Left ventricle myocardium inferior (tissue), 1 donor: ENCODE data around the gene CITED4. TPM values are rescaled to one million over a fixed set of nuclear protein-coding genes. Genes with fewer than 3 reads are reported as not detected.

Experiments
- DNase-seq: peaks from one replicate; pipeline ENCODE4 v3.0.0-alpha.2; 2020
- H3K27ac ChIP-seq: fragments of 200-600 bp; replicated peaks from 2 replicates; pipeline ENCODE4 v1.8.0; 2021
- H3K27me3 ChIP-seq: fragments of 200-600 bp; 2 replicates; pipeline ENCODE4 v1.8.0; 2021; ENCODE audit warnings: low read depth
- H3K36me3 ChIP-seq: fragments of 200-600 bp; 2 replicates; pipeline ENCODE4 v1.8.0; 2021
- H3K4me1 ChIP-seq: fragments of 200-600 bp; 2 replicates; pipeline ENCODE4 v1.8.0; 2021
- H3K4me3 ChIP-seq: fragments of 200-600 bp; 2 replicates; pipeline ENCODE4 v1.8.0; 2021; ENCODE audit warnings: mild to moderate bottlenecking, moderate library complexity
- H3K9me3 ChIP-seq: fragments of 200-600 bp; replicated peaks from 2 replicates; pipeline ENCODE4 v1.8.0; 2021
- CTCF ChIP-seq: fragments of 200-600 bp; IDR thresholded peaks from 2 replicates; pipeline ENCODE4 v1.8.0; 2021; ENCODE audit warnings: antibody characterized with exemption, mild to moderate bottlenecking, borderline replicate concordance
- intact Hi-C: fragments of 100-400 bp; cut with micrococcal nuclease; formaldehyde crosslinking; loops from one replicate; pipeline ENCODE4 v1.11.0; 2022
- total RNA-seq: library from RNA; stranded (reverse); fragmentation: NEBNext Ultra II Directional; extraction: Animal tissue kit (Norgen Biotek cat#: 25700); gene quantifications from one replicate; pipeline ENCODE4 v1.2.1, GENCODE V29; 2021
- donor health status: DM: no; HTN: yes; CAD: no; lungs with severe emphysema.

The CITED4 gene
- total RNA-seq, 1 donor from 2014 or later: 24.4 TPM

GRCh38 chr1:40845895-40846294, 16.3 kb downstream of the CITED4 start:
- intact Hi-C loops: loop anchor here (5.0 to 10.0 kb wide), 2 partner anchors 71 to 106 kb away; no protein-coding TSS in a partner anchor
- Histone ChIP-seq H3K9me3 (peaks cover 9% of the 10 kb centered on the region), H3K27me3 (no peaks in the 10 kb centered on the region), H3K27ac (no peak overlapping the region), H3K4me1 (peaks cover 5% of the 10 kb centered on the region), H3K36me3 (no peaks in the 10 kb centered on the region), H3K4me3 (no peak overlapping the region)
- DNase-seq: no peak
- no peak for TF ChIP-seq CTCF

- Histone ChIP-seq H3K4me3 (no peak overlapping the region), H3K9me3 (peaks cover 9% of the 10 kb centered on the region), H3K36me3 (no peaks in the 10 kb centered on the region), H3K27me3 (no peaks in the 10 kb centered on the region), H3K27ac (no peak overlapping the region), H3K4me1 (peaks cover 5% of the 10 kb centered on the region)
- intact Hi-C loops: loop anchor here (5.0 to 10.0 kb wide), 2 partner anchors 70 to 107 kb away; no protein-coding TSS in a partner anchor
- TF ChIP-seq CTCF: no peak
- no peak for DNase-seq
These were observed 17.0 kb downstream of the CITED4 start for GRCh38 chr1:40844887-40845878.

GRCh38 chr1:40844079-40844478, 18.1 kb downstream of the CITED4 start:
- no peak overlapping the region for H3K27ac ChIP-seq
- no peaks in the 10 kb centered on the region for H3K36me3 ChIP-seq
- H3K4me3 ChIP-seq: no peak overlapping the region
- H3K4me1 ChIP-seq: no peaks in the 10 kb centered on the region
- DNase-seq: no peak
- H3K9me3 ChIP-seq: peaks cover 9% of the 10 kb centered on the region
- no peaks in the 10 kb centered on the region for H3K27me3 ChIP-seq
- TF ChIP-seq CTCF: no peak
- intact Hi-C loops: loop anchor here (10.0 kb wide), 1 partner anchor 69 kb away; no protein-coding TSS in a partner anchor

- Histone ChIP-seq H3K4me3 (no peak overlapping the region), H3K4me1 (no peaks in the 10 kb centered on the region), H3K36me3 (no peaks in the 10 kb centered on the region), H3K27me3 (peaks cover 5% of the 10 kb centered on the region), H3K9me3 (peaks cover 9% of the 10 kb centered on the region), H3K27ac (no peak overlapping the region)
- no peak for TF ChIP-seq CTCF
- DNase-seq: no peak
- intact Hi-C loops: loop anchor here (10.0 kb wide), 1 partner anchor 68 kb away; no protein-coding TSS in a partner anchor
These were observed 19.5 kb downstream of the CITED4 start for GRCh38 chr1:40842691-40843090.

- intact Hi-C loops: loop anchor here (10.0 kb wide), 1 partner anchor 67 kb away; no protein-coding TSS in a partner anchor
- no peak overlapping the region for H3K4me3 ChIP-seq
- TF ChIP-seq CTCF: no peak
- no peaks in the 10 kb centered on the region for H3K36me3 ChIP-seq
- H3K4me1 ChIP-seq: no peaks in the 10 kb centered on the region
- no peak for DNase-seq
- peaks cover 10% of the 10 kb centered on the region for H3K27me3 ChIP-seq
- H3K9me3 ChIP-seq: peaks cover 9% of the 10 kb centered on the region
- H3K27ac ChIP-seq: no peak overlapping the region
These were observed 20.0 kb downstream of the CITED4 start for GRCh38 chr1:40842207-40842606.
